ENCODE data around the gene SRCAP.

DNA sequence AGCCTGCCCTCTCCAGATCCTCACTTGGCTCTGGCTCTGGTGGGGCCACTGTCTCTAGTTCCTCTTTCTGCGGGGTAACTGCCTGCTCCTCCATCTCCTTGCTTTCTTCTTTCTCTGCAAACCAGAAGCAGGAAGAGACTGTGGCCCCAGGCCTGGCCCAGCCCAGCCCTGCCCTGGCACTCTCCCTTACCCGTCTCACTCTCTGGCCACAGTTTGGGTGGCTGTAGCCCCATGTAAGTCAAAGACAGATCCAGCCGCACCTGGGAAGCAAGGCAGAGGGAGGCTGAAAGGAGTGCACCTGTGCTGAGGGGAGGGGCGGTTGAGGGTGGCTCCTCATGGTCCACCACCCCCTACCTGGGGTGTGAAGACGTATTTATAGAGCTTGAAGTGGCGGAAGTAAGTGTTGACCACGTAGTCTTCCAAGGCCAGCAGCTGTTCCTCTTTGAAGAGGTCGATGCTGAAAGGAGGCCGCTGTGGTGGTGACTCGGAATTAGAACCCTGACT is 60.1 kb downstream of the SRCAP start:
- TF ChIP-seq POLR2A (IDR thresholded peaks at IDR 0.05) (no peak), CTCF (IDR thresholded peaks at IDR 0.05) (no peak)
